ENCODE results near the gene NXF1.
"Not testable (repeated sequence)": the region's sequence is repeated elsewhere in the genome, so short reads cannot be mapped to it uniquely, and the experiment has no call there.

The NXF1 gene

GRCh38 chr11:62841361-62842170 is 36.3 kb upstream of the NXF1 start:
- H4K20me1 ChIP-seq (ENCODE audit: insufficient read depth, low read length) = no peaks in the 10 kb centered on the region
- H3K27me3 ChIP-seq (ENCODE audit: insufficient read depth, low read length) = no peaks in the 10 kb centered on the region
- H3F3A ChIP-seq (ENCODE audit: insufficient read depth, low read length) = no peaks in the 10 kb centered on the region
- H3K36me3 ChIP-seq (ENCODE audit: insufficient read depth, low read length) = peaks cover 12% of the 10 kb centered on the region
- H3K9me3 ChIP-seq (ENCODE audit: low read length) = no peaks in the 10 kb centered on the region
- H3K9me2 ChIP-seq (ENCODE audit: low read depth, low read length) = no peaks in the 10 kb centered on the region
- peak overlapping the region; percentile 76 for H3K4me2 ChIP-seq (ENCODE audit: low read length)
- H2AFZ ChIP-seq (ENCODE audit: low read length) = no peak overlapping the region
- H3K79me2 ChIP-seq (ENCODE audit: insufficient read depth, low read length) = peaks cover 18% of the 10 kb centered on the region
- peak overlapping the region; percentile 95 for H3K27ac ChIP-seq (ENCODE audit: low read depth, low read length, poor library complexity, severe bottlenecking)
- H3K9ac ChIP-seq (ENCODE audit: low read length) = peak overlapping the region; percentile 71
- TF ChIP-seq CTCF (IDR thresholded peaks at IDR 0.05; ENCODE audit: low read length) = no peak
- TF ChIP-seq EZH2 (IDR thresholded peaks at IDR 0.05; ENCODE audit: borderline replicate concordance, low read length) = no peak
- H3K4me3 ChIP-seq (ENCODE audit: low read depth, low read length, poor library complexity, severe bottlenecking) = peak overlapping the region; percentile 81
- peaks cover 38% of the 10 kb centered on the region for H3K4me1 ChIP-seq (ENCODE audit: insufficient read depth, low read length, severe bottlenecking)

- H2AFZ ChIP-seq (ENCODE audit: low read length); H3K9me3 ChIP-seq (ENCODE audit: low read length); H3K27me3 ChIP-seq (ENCODE audit: insufficient read depth, low read length); H4K20me1 ChIP-seq (ENCODE audit: insufficient read depth, low read length); H3F3A ChIP-seq (ENCODE audit: insufficient read depth, low read length); H3K9me2 ChIP-seq (ENCODE audit: low read depth, low read length): not testable (repeated sequence)
- peaks cover 20% of the 10 kb centered on the region for H3K36me3 ChIP-seq (ENCODE audit: insufficient read depth, low read length)
- peak overlapping the region; percentile 95 for H3K27ac ChIP-seq (ENCODE audit: low read depth, low read length, poor library complexity, severe bottlenecking)
- H3K79me2 ChIP-seq (ENCODE audit: insufficient read depth, low read length) = peaks cover 18% of the 10 kb centered on the region
- peak overlapping the region; percentile 76 for H3K4me2 ChIP-seq (ENCODE audit: low read length)
- H3K4me1 ChIP-seq (ENCODE audit: insufficient read depth, low read length, severe bottlenecking) = peaks cover 38% of the 10 kb centered on the region
- peak overlapping the region; percentile 81 for H3K4me3 ChIP-seq (ENCODE audit: low read depth, low read length, poor library complexity, severe bottlenecking)
- peak overlapping the region; percentile 86 for H3K9ac ChIP-seq (ENCODE audit: low read length)
These were observed 35.6 kb upstream of the NXF1 start for GRCh38 chr11:62840721-62841360.

GRCh38 chr11:62839050-62839945 is 34.1 kb upstream of the NXF1 start, which contains the start of gene WDR74:
Gene WDR74, minus strand, starts transcription at chr11:62839590. Its CDS starts 20 bp downstream, at chr11:62839570.
- Histone ChIP-seq H3F3A (ENCODE audit: insufficient read depth, low read length) (no peaks in the 10 kb centered on the region), H3K4me1 (ENCODE audit: insufficient read depth, low read length, severe bottlenecking) (peaks cover 38% of the 10 kb centered on the region), H2AFZ (ENCODE audit: low read length) (no peak within 1 kb of the TSS)

More at GRCh38 chr11:62839050-62839945, 34.1 kb upstream of the NXF1 start, which contains the start of gene WDR74:
- peaks cover 35% of the 10 kb centered on the region for H3K36me3 ChIP-seq (ENCODE audit: insufficient read depth, low read length)
- no peaks in the 10 kb centered on the region for H3K27me3 ChIP-seq (ENCODE audit: insufficient read depth, low read length)
- peaks cover 18% of the 10 kb centered on the region for H3K79me2 ChIP-seq (ENCODE audit: insufficient read depth, low read length)
- H4K20me1 ChIP-seq (ENCODE audit: insufficient read depth, low read length) = no peaks in the 10 kb centered on the region
- TF ChIP-seq CTCF (IDR thresholded peaks at IDR 0.05; ENCODE audit: low read length) (no peak), EZH2 (IDR thresholded peaks at IDR 0.05; ENCODE audit: borderline replicate concordance, low read length) (no peak)
- H3K4me2 ChIP-seq (ENCODE audit: low read length) = peak within 1 kb of the TSS; percentile 76
- peak within 1 kb of the TSS; percentile 81 for H3K4me3 ChIP-seq (ENCODE audit: low read depth, low read length, poor library complexity, severe bottlenecking)
- H3K9me2 ChIP-seq (ENCODE audit: low read depth, low read length) = no peaks in the 10 kb centered on the region
- H3K9ac ChIP-seq (ENCODE audit: low read length) = peak within 1 kb of the TSS; percentile 86
- H3K27ac ChIP-seq (ENCODE audit: low read depth, low read length, poor library complexity, severe bottlenecking) = peak within 1 kb of the TSS; percentile 95
- no peaks in the 10 kb centered on the region for H3K9me3 ChIP-seq (ENCODE audit: low read length)
